HCT116 (cell line): ENCODE results near the gene ELP2. TPM values are rescaled to one million over a fixed set of nuclear protein-coding genes. Genes with fewer than 3 reads are reported as not detected.

Source experiments
- ATAC-seq: fragments of 200-7000 bp; cut with Tn5 transposase; 2 replicates; pipeline ENCODE4 v1.9.1; 2020; ENCODE audit warnings: mild to moderate bottlenecking, moderate library complexity
- BruUV-seq: library from RNA; stranded (reverse); fragments of 400-500 nt; replicated peaks from 2 replicates; lab custom pipeline; 2021; lab: Mats Ljungman, UMichigan
- CTCF ChIA-PET: fragments of 300-600 bp; sonication (Branson Sonifier 250); formaldehyde crosslinking; loops from one replicate; lab custom pipeline; 2021; ENCODE audit warnings: antibody characterized with exemption; lab: Charles Lee
- POLR2A ChIA-PET: fragments of 300-600, 350-600 bp; sonication (Branson Sonifier 250); formaldehyde crosslinking; loops from one replicate; lab custom pipeline; 2021; ENCODE audit warnings: antibody characterized with exemption; lab: Charles Lee
- RAD21 ChIA-PET, 2 experiments: fragments of 300-600 bp; sonication (Branson Sonifier 250); formaldehyde crosslinking; loops; one replicate each; lab custom pipeline; 2023; ENCODE audit warnings: low total read pairs in 2 of 2; ENCODE audit not compliant: uncharacterized antibody in 2 of 2, unreplicated experiment in 2 of 2, low non-redundant PET in 1 of 2; lab: Charles Lee
- DNase-seq: peaks from one replicate; pipeline ENCODE4 v3.0.0-alpha.2; 2010; ENCODE audit warnings: low read depth, low spot score
- H2AFZ ChIP-seq: fragments of 200-600 bp; shearing (Covaris generic), sonication (generic); 2 replicates; pipeline ENCODE4 v1.6.1; 2017; ENCODE audit warnings: low read depth, mixed run types, mixed read lengths, antibody characterized with exemption, low read length; ENCODE audit not compliant: poor library complexity, severe bottlenecking
- H3K27ac ChIP-seq: 2 replicates; pipeline ENCODE4 v1.5.1; 2012; ENCODE audit warnings: low read depth, low read length
- H3K27me3 ChIP-seq: fragments of 200-600 bp; sonication (generic); 2 replicates; pipeline ENCODE4 v1.6.1; 2016; ENCODE audit warnings: mixed run types, low read length, mixed read lengths; ENCODE audit not compliant: insufficient read depth
- H3K36me3 ChIP-seq, 2 experiments: fragments of 200-500 bp in 1 of 2; fragments of 200-600 bp in 1 of 2; sonication (Bioruptor generic) in 1 of 2; sonication (generic) in 1 of 2; 2 replicates each; pipeline versions ENCODE4 v1.5.1 to v1.6.1; 2014 to 2016; ENCODE audit warnings: low read length in 2 of 2, inconsistent platforms in 1 of 2, mixed read lengths in 1 of 2, mixed run types in 1 of 2; ENCODE audit not compliant: insufficient read depth in 2 of 2, control insufficient read depth in 1 of 2
- H3K4me1 ChIP-seq, 2 experiments: fragments of 200-600 bp in 1 of 2; sonication (generic) in 1 of 2; 2 replicates each; pipeline versions ENCODE4 v1.5.1 to v1.6.1; 2012 to 2017; ENCODE audit warnings: low read length in 2 of 2, inconsistent platforms in 1 of 2, mild to moderate bottlenecking in 1 of 2, mixed read lengths in 1 of 2, mixed run types in 1 of 2, moderate library complexity in 1 of 2; ENCODE audit not compliant: insufficient read depth in 2 of 2, control insufficient read depth in 1 of 2
- H3K4me2 ChIP-seq: fragments of 200-600 bp; sonication (generic); 2 replicates; pipeline ENCODE4 v1.6.1; 2017; ENCODE audit warnings: mixed run types, low read length, mixed read lengths
- H3K4me3 ChIP-seq, 2 experiments: fragments of 200-600 bp in 1 of 2; sonication (generic) in 1 of 2; replicated peaks in 1 of 2; 2 replicates each; pipeline ENCODE4 v1.5.1; 2011 to 2016; ENCODE audit warnings: low read length in 2 of 2, control low read depth in 1 of 2, low read depth in 1 of 2, mild to moderate bottlenecking in 1 of 2, mixed read lengths in 1 of 2, mixed run types in 1 of 2
- H3K79me2 ChIP-seq: fragments of 200-600 bp; sonication (generic); 2 replicates; pipeline ENCODE4 v1.6.1; 2017; ENCODE audit warnings: mild to moderate bottlenecking, mixed run types, low read length, moderate library complexity, mixed read lengths; ENCODE audit not compliant: insufficient read depth
- H3K9ac ChIP-seq: fragments of 200-600 bp; sonication (generic); 2 replicates; pipeline ENCODE4 v1.6.1; 2016; ENCODE audit warnings: low read length, mixed read lengths
- H3K9me2 ChIP-seq: fragments of 200-600 bp; sonication (generic), shearing (Covaris generic); 2 replicates; pipeline ENCODE4 v1.6.1; 2017; ENCODE audit warnings: mixed run types, mild to moderate bottlenecking, moderate library complexity; ENCODE audit not compliant: insufficient read depth
- H3K9me3 ChIP-seq, 2 experiments: fragments of 200-500 bp in 1 of 2; fragments of 200-600 bp in 1 of 2; sonication (Bioruptor generic) in 1 of 2; sonication (generic) in 1 of 2; 2 replicates each; pipeline ENCODE4 v1.6.1; 2014 to 2017; ENCODE audit warnings: low read length in 2 of 2, mixed read lengths in 2 of 2, inconsistent platforms in 1 of 2, low read depth in 1 of 2, mild to moderate bottlenecking in 1 of 2, mixed run types in 1 of 2, moderate library complexity in 1 of 2; ENCODE audit not compliant: control insufficient read depth in 1 of 2, insufficient read depth in 1 of 2
- H4K20me1 ChIP-seq: fragments of 200-600 bp; sonication (generic), shearing (Covaris generic); 2 replicates; pipeline ENCODE4 v1.6.1; 2017; ENCODE audit warnings: mixed run types, mild to moderate bottlenecking, moderate library complexity; ENCODE audit not compliant: insufficient read depth
- CBX3 ChIP-seq: IDR thresholded peaks from 2 replicates; pipeline ENCODE4 v1.6.1; 2012; ENCODE audit warnings: low read depth
- CEBPB ChIP-seq: IDR thresholded peaks from 2 replicates; pipeline ENCODE4 v1.6.1; 2012; ENCODE audit warnings: low read depth
- ELF1 ChIP-seq: IDR thresholded peaks from 2 replicates; pipeline ENCODE4 v1.6.1; 2012; ENCODE audit warnings: low read depth, borderline replicate concordance
- JUND ChIP-seq: IDR thresholded peaks from 2 replicates; pipeline ENCODE4 v1.6.1; 2012
- POLR2A ChIP-seq: IDR thresholded peaks from 2 replicates; pipeline ENCODE4 v1.7.0; 2011; ENCODE audit warnings: borderline replicate concordance; ENCODE audit not compliant: insufficient read depth, insufficient read length; ENCODE audit errors: extremely low read depth
- POLR2AphosphoS5 ChIP-seq: IDR thresholded peaks from 2 replicates; pipeline ENCODE4 v1.6.1; 2011; ENCODE audit warnings: mild to moderate bottlenecking, low read depth, low read length, moderate library complexity
- SP1 ChIP-seq: IDR thresholded peaks from 2 replicates; pipeline ENCODE4 v1.6.1; 2012; ENCODE audit warnings: low read depth
- SRF ChIP-seq: IDR thresholded peaks from 2 replicates; pipeline ENCODE4 v1.6.1; 2012; ENCODE audit warnings: low read depth
- ZBTB33 ChIP-seq: IDR thresholded peaks from 2 replicates; pipeline ENCODE4 v1.6.1; 2011; ENCODE audit warnings: mild to moderate bottlenecking, low read length, moderate library complexity; ENCODE audit not compliant: insufficient replicate concordance; ENCODE audit errors: extremely low read depth
- intact Hi-C: fragments of 100-400 bp; cut with micrococcal nuclease; formaldehyde crosslinking; loops from 2 replicates; pipeline ENCODE4 v1.10.0; 2022
- total RNA-seq: library from RNA; stranded (reverse); gene quantifications from one replicate; pipeline ENCODE4 v1.2.1, GENCODE V29; 2021; ENCODE audit not compliant: unreplicated experiment

Gene ELP2
- total RNA-seq, 1 experiment from 2014 or later: 109 TPM

DNA sequence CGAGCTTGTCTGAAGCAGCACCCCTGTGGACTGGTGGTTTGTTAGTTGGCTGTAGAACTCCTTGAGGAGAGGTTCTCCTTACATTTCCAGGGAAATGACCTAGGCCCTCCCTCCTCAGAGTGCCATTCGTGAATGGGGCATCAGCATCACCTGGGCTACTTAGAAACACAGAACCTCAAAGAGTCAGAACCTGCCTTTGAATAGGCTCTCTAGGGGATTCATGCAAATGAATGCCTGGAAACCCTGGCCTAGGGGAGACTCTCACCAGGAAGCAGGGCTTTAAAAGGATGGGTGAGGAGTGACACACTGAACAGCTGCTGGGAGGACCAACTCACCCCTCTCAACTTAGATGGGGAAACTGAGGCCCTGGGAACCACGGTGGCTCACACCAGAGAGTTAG lies 55.5 kb downstream of the ELP2 start:
- CTCF ChIA-PET: no interaction called here
- H3K9me2 ChIP-seq: no peaks in the 10 kb centered on the region
- peaks cover 12 to 27% of the 10 kb centered on the region in 2 experiments; a peak in 3 of 4 replicates for H3K4me1 ChIP-seq
- ATAC-seq: no peak
- H4K20me1 ChIP-seq: no peaks in the 10 kb centered on the region
- POLR2A ChIA-PET: no interaction called here
- H3K36me3 ChIP-seq: no peaks in the 10 kb centered on the region
- no TSS peak for BruUV-seq
- RAD21 ChIA-PET: no interaction called here
- H3K79me2 ChIP-seq: peaks cover 24% of the 10 kb centered on the region
- no peak overlapping the region for H3K4me2 ChIP-seq
- H3K4me3 ChIP-seq: no peak overlapping the region
- no peak for TF ChIP-seq POLR2AphosphoS5
- no peak for TF ChIP-seq JUND
- no peak for TF ChIP-seq ELF1
- no peak overlapping the region for H3K9ac ChIP-seq
- intact Hi-C loops: no loop called here
- no peak overlapping the region for H3K27ac ChIP-seq
- no peak for DNase-seq
- no peaks in the 10 kb centered on the region for H3K9me3 ChIP-seq
- H2AFZ ChIP-seq: no peak overlapping the region
- H3K27me3 ChIP-seq: no peaks in the 10 kb centered on the region

DNA sequence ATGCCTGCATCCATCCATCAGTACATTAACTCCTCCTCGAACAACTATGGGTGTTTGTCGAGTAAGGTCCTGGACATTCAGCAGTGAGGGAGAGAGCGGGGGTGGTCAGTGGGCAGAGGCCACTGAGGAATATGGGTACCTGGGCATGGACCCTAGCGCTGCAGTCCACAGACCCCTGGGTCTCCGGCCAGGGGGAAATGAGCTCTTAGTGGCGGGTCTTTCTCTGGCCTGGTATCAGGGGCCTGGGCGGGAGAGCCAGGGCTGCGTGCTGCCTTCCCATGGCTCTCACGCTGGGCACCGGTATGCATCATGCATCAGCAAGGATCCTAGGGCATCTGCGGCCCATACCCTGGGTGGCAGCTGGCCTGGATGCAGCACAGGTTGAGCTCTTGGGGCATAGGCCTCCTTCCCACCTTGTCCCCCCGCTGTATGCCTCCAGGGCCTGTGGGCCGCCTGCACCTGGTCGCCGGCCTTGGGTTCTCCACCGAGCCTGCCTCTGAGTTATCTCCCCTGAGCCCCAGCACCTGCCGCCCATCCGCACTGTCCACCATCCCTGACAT lies 56.3 kb downstream of the ELP2 start:
- ChIA-PET RAD21 (no interaction called here), POLR2A (no interaction called here), CTCF (no interaction called here)
- TF ChIP-seq ZBTB33 (no peak), POLR2A (no peak), SRF (no peak), CBX3 (no peak), JUND (no peak), SP1 (no peak), CEBPB (no peak), POLR2AphosphoS5 (no peak)
- Histone ChIP-seq H3K9me2 (no peaks in the 10 kb centered on the region), H3K4me2 (peak overlapping the region; percentile 96), H3K27me3 (no peaks in the 10 kb centered on the region), H3K36me3 (no peaks in the 10 kb centered on the region), H2AFZ (no peak overlapping the region), H3K4me3 (no peak overlapping the region), H3K9ac (peak overlapping the region; percentile 92; the same call in 1 of the 2 replicates), H3K4me1 (peaks cover 12 to 27% of the 10 kb centered on the region in 2 experiments; a peak in 3 of 4 replicates), H3K9me3 (no peaks in the 10 kb centered on the region), H3K79me2 (peaks cover 24% of the 10 kb centered on the region), H3K27ac (no peak overlapping the region; the same call in 1 of the 2 replicates), H4K20me1 (no peaks in the 10 kb centered on the region)
- intact Hi-C loops: no loop called here
- DNase-seq (no peak), ATAC-seq (no peak)
- no TSS peak for BruUV-seq
